DOHH2 (cell line): ENCODE data around the gene PM20D1.

Experiments used
- H3F3A ChIP-seq: fragments of 200-600 bp; sonication (generic), shearing (Covaris generic); 2 replicates; pipeline ENCODE4 v1.6.0; 2016; ENCODE audit warnings: antibody characterized with exemption, mild to moderate bottlenecking; ENCODE audit not compliant: control insufficient read depth, insufficient read depth
- H3K27ac ChIP-seq: fragments of 200-600 bp; sonication (generic); 2 replicates; pipeline ENCODE4 v1.5.1; 2014; ENCODE audit warnings: low read depth, mild to moderate bottlenecking, low read length, moderate library complexity
- H3K27me3 ChIP-seq: fragments of 200-600 bp; sonication (generic); 2 replicates; pipeline ENCODE4 v1.6.1; 2014; ENCODE audit warnings: mild to moderate bottlenecking, low read length, mixed read lengths; ENCODE audit not compliant: control insufficient read depth
- H3K36me3 ChIP-seq: fragments of 200-600 bp; sonication (generic); 2 replicates; pipeline ENCODE4 v1.6.1; 2014; ENCODE audit warnings: mild to moderate bottlenecking, low read length, moderate library complexity, mixed read lengths; ENCODE audit not compliant: control insufficient read depth
- H3K4me1 ChIP-seq: fragments of 200-600 bp; sonication (generic); 2 replicates; pipeline ENCODE4 v1.6.1; 2014; ENCODE audit warnings: mild to moderate bottlenecking, low read length, mixed read lengths; ENCODE audit not compliant: control insufficient read depth
- H3K4me2 ChIP-seq: fragments of 200-600 bp; sonication (generic); 2 replicates; pipeline ENCODE4 v1.6.0; 2014; ENCODE audit warnings: mild to moderate bottlenecking, low read length, moderate library complexity
- H3K4me3 ChIP-seq: fragments of 200-600 bp; sonication (generic); 2 replicates; pipeline ENCODE4 v1.5.1; 2014; ENCODE audit warnings: mild to moderate bottlenecking, low read length, mixed read lengths
- H3K79me2 ChIP-seq: fragments of 200-600 bp; sonication (generic); 2 replicates; pipeline ENCODE4 v1.6.1; 2014; ENCODE audit warnings: mild to moderate bottlenecking, low read length, mixed read lengths; ENCODE audit not compliant: control insufficient read depth
- H3K9me2 ChIP-seq: fragments of 200-600 bp; sonication (generic); replicated peaks from 2 replicates; pipeline ENCODE4 v1.6.1; 2014; ENCODE audit warnings: mild to moderate bottlenecking, low read length, mixed read lengths; ENCODE audit not compliant: control insufficient read depth
- H3K9me3 ChIP-seq: fragments of 200-600 bp; sonication (generic); 2 replicates; pipeline ENCODE4 v1.6.1; 2014; ENCODE audit warnings: antibody characterized with exemption, low read length, mixed read lengths; ENCODE audit not compliant: control insufficient read depth, insufficient read depth
- H4K20me1 ChIP-seq: fragments of 200-600 bp; sonication (generic); 2 replicates; pipeline ENCODE4 v1.6.0; 2014; ENCODE audit warnings: low read depth, mild to moderate bottlenecking, antibody characterized with exemption, low read length, moderate library complexity; ENCODE audit not compliant: control insufficient read depth, insufficient read depth
- EZH2phosphoT487 ChIP-seq: fragments of 200-600 bp; sonication (generic); IDR thresholded peaks from 2 replicates; pipeline ENCODE4 v1.6.1; 2017; ENCODE audit warnings: borderline replicate concordance, mild to moderate bottlenecking, antibody characterized with exemption, low read length, moderate library complexity, mixed read lengths
- TF ChIP-seq, protein P1 (sequence below): fragments of 200-600 bp; sonication (generic); IDR thresholded peaks from one replicate; pipeline ENCODE4 v1.5.1; 2014; ENCODE audit warnings: antibody characterized with exemption, mild to moderate bottlenecking, low read depth, low read length; ENCODE audit not compliant: poor library complexity, severe bottlenecking

Gene PM20D1

GRCh38 chr1:205791568-205792180, 58.3 kb downstream of the PM20D1 start:
- Histone ChIP-seq H3K79me2 (no peaks in the 10 kb centered on the region), H3K27ac (no peak overlapping the region), H3K9me2 (no peaks in the 10 kb centered on the region), H3K36me3 (peaks cover 59% of the 10 kb centered on the region), H3K4me2 (no peak overlapping the region), H3K4me3 (no peak overlapping the region), H3K9me3 (no peaks in the 10 kb centered on the region), H4K20me1 (no peaks in the 10 kb centered on the region), H3K27me3 (no peaks in the 10 kb centered on the region; the same call in 1 of the 2 replicates), H3K4me1 (peaks cover 46% of the 10 kb centered on the region), H3F3A (peaks cover 7% of the 10 kb centered on the region)
- TF ChIP-seq, protein P1, sequence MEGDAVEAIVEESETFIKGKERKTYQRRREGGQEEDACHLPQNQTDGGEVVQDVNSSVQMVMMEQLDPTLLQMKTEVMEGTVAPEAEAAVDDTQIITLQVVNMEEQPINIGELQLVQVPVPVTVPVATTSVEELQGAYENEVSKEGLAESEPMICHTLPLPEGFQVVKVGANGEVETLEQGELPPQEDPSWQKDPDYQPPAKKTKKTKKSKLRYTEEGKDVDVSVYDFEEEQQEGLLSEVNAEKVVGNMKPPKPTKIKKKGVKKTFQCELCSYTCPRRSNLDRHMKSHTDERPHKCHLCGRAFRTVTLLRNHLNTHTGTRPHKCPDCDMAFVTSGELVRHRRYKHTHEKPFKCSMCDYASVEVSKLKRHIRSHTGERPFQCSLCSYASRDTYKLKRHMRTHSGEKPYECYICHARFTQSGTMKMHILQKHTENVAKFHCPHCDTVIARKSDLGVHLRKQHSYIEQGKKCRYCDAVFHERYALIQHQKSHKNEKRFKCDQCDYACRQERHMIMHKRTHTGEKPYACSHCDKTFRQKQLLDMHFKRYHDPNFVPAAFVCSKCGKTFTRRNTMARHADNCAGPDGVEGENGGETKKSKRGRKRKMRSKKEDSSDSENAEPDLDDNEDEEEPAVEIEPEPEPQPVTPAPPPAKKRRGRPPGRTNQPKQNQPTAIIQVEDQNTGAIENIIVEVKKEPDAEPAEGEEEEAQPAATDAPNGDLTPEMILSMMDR: peak; percentile 88
- TF ChIP-seq EZH2phosphoT487: no peak

DNA sequence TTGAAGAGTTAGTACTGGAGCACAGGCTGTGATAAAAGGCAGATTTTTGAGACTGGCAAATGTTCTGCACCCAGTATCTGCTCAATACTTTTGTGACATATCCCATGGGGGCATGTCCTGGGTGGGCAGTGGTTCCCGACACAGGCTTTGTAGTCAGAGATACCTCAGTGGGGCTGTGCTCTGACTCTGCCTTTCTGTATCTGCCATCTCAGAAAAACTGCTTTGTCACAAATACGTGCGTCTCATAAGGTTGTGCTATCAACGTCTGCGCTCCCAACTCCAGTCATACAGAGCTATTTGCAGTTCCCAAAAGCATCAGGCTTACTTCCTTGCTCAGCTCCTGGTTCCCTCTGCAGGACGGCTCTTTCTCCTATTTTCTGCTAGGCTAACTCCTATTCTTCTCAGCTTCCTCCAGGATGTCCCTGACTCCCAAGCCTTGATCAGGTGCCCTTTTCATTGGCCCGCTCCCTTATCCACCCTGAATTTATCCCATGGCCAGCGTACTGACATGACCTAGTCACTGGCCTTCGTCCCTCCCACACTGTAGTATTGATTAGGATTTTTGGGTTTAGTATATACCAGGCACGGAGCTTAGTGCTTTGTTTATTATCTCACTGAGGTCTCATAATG, 62.5 kb downstream of the PM20D1 start:
- Histone ChIP-seq H3K27me3 (no peaks in the 10 kb centered on the region; the same call in 1 of the 2 replicates), H3F3A (peaks cover 3% of the 10 kb centered on the region), H3K4me3 (no peak overlapping the region), H3K4me1 (peaks cover 12% of the 10 kb centered on the region), H3K27ac (no peak overlapping the region), H3K36me3 (peaks cover 20% of the 10 kb centered on the region), H3K79me2 (no peaks in the 10 kb centered on the region), H4K20me1 (no peaks in the 10 kb centered on the region), H3K9me2 (no peaks in the 10 kb centered on the region), H3K9me3 (no peaks in the 10 kb centered on the region), H3K4me2 (no peak overlapping the region)
- TF ChIP-seq, protein P1: no peak
- TF ChIP-seq EZH2phosphoT487: no peak

DNA sequence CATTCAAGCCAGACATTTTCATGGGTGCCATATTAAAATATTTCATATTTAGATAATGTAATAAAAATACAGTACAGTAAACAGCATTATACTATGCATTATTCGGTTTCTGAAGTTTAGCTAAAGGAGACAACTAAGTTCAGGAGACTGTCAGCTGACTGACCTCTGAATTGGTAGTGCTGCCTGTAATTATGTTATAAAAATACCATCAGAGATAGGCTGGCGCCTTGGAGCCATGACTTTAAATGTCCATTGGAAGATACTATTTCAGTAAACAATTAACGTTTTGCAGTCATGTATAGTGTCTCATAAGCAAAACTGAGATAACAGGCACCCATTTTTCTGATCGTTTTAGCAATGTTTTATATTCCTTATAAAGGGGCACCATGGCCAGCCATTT, 63.3 kb downstream of the PM20D1 start:
- Histone ChIP-seq H3F3A (no peaks in the 10 kb centered on the region), H3K9me3 (no peaks in the 10 kb centered on the region)
- TF ChIP-seq EZH2phosphoT487: no peak
- TF ChIP-seq, protein P1: no peak

More for the DNA sequence above, 63.3 kb downstream of the PM20D1 start:
- H3K79me2 ChIP-seq: no peaks in the 10 kb centered on the region
- H3K4me2 ChIP-seq: no peak overlapping the region
- H3K27me3 ChIP-seq: no peaks in the 10 kb centered on the region; the same call in 1 of the 2 replicates
- H3K27ac ChIP-seq: no peak overlapping the region
- no peaks in the 10 kb centered on the region for H3K9me2 ChIP-seq
- H3K4me1 ChIP-seq: peaks cover 4% of the 10 kb centered on the region; the same call in 1 of the 2 replicates
- H4K20me1 ChIP-seq: no peaks in the 10 kb centered on the region
- H3K36me3 ChIP-seq: peaks cover 12% of the 10 kb centered on the region
- H3K4me3 ChIP-seq: no peak overlapping the region
